GM03348 (cell line): ENCODE measurements around the gene PLA2G4D.
"Not testable (repeated sequence)": the region's sequence is repeated elsewhere in the genome, so short reads cannot be mapped to it uniquely, and the experiment has no call there.

Source experiments
- DNase-seq: peaks from one replicate; pipeline ENCODE4 v3.0.0; 2012; ENCODE audit warnings: low spot score

PLA2G4D gene

GRCh38 chr15:42121682-42122081, 27.3 kb upstream of the PLA2G4D start:
- no peak for DNase-seq

GRCh38 chr15:42121021-42121420, 26.7 kb upstream of the PLA2G4D start:
- DNase-seq: no peak

GRCh38 chr15:42120285-42120684, 25.9 kb upstream of the PLA2G4D start:
- DNase-seq: no peak

DNA sequence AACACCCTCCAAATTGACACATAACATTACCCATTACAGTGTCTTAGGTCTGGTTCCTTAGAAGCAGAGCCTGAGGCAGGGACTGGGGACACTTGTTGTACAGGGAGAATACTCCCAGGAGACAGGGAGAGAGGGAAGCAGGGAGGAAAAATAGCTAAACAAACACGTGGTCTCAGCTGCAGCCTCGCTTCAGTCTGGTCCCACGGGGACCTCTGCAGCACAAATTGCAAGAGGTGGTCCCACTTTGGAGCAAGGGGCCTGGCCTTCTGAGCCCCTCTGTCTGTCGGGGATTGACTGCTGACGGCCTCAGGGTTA, 25.0 kb upstream of the PLA2G4D start:
- DNase-seq: no peak

GRCh38 chr15:42118650-42119445, 24.5 kb upstream of the PLA2G4D start:
- DNase-seq: no peak

DNA sequence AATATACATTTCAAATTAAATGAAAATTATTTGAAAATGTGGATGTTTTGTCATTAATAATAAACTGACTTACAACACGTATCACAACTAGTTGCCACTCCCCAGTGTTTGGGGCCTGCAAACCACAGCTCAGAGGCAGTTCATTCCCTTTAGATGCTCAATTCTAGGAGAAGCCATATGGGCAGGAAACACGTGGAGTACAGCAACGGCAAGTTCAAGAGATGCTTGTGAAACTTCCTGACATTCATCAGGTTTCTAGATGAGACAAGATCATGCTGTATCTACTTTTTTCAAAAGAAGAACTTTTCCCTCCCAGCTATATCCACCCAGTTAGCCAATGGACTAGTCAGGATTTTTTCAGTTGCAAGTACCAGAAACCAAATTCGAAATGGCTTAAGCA, 17.6 kb upstream of the PLA2G4D start:
- DNase-seq: no peak

DNA sequence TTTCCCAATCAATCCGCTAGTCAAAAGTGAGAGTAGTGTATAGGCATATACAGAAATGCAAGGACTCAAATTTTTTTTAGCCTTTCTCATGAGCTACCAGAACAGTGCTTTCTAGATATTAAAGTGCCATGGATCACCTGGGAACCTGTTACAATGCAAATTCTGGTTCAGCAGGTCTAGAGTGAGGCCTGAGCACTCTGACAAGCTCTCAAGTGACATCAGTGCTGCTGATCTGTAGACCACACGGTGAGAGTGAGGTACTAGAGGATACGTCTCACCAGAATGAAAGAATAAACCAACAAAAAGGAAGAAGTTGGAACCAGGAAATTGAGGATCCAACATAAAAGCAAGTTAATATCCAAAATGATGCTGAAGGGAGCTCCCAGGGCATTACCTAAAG, 16.0 kb upstream of the PLA2G4D start:
- DNase-seq: no peak

- no peak for DNase-seq
These were observed 14.4 kb upstream of the PLA2G4D start for GRCh38 chr15:42108806-42109205.

DNA sequence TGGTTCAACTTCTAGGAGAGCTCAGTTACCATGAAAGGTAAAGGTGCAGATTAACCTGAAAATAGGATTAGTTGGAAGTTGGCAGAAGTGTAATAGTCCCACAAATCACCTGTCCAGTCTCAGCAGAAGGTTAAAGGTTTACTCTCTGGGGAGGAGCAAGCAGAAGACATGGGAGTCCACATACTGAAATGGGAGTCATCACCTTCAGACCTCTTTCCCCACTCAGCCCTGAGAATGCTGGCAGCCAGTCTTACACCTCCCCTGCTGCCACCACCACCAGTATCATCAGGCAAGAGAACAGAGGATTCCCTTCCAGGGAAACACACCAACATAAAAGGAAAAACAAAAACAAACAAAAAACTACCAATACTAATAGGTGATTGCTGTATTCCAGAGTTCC, 13.8 kb upstream of the PLA2G4D start:
- DNase-seq: no peak

DNA sequence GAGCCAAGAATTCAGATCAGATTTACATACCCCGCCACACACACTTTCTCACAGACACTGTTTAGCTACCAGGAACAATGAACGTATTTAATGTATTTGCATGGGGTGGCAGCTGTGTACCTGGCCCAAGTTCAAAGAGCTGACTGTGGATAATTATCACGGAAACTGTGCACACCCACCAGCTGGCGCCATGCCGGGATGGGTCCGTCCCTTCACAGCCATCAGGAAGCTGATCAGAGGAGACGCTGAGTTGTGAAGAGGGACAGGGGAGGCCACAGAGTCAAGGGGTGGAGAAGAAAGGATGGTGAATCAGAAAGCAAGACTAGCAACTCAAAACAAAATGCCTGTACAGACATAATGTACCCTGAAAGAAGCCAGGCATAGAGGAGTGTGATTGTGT, 13.1 kb upstream of the PLA2G4D start:
- DNase-seq: no peak

GRCh38 chr15:42106288-42106687, 11.9 kb upstream of the PLA2G4D start:
- DNase-seq: no peak

DNA sequence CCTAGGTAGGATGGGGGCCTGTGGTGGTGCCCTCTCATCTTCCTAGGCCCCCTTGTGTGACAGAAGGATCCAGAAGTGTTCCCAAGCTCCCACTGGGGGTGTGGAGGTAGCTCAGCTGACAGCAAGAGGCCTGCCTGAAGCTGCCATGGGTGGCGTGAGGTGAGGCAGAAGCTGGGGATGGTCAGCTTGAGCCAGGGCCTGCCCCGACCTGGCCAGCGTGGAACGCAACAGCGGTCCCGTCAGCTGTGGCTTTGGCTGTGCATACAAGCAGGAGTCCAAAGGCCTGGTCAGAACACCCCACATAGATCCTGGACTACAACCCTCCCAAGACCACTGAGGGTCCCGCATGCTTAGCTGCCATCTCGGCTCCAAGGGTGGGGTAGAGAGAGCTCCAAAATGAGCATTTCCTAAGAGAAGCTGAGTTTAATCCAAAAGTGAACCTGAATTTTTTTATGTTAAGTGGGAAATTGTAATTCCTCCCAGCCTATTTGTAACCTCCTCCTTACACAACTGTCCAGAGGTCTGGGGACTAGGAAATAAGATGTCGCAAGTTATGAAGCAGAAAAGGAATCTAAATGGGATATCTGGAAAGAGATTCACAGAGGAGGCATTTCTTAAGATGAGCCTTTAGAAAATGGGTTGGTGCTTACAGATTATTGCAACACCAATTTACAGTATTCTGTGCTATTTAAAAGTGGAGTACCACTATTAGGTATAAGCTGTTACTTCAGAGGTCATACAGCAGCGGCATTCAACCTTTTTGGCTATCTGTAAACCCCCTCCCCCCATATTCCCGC, 9.9 kb upstream of the PLA2G4D start:
- DNase-seq: peak; percentile 44

- peak; percentile 30 for DNase-seq
These were observed 8.4 kb upstream of the PLA2G4D start for GRCh38 chr15:42102646-42103235.

DNA sequence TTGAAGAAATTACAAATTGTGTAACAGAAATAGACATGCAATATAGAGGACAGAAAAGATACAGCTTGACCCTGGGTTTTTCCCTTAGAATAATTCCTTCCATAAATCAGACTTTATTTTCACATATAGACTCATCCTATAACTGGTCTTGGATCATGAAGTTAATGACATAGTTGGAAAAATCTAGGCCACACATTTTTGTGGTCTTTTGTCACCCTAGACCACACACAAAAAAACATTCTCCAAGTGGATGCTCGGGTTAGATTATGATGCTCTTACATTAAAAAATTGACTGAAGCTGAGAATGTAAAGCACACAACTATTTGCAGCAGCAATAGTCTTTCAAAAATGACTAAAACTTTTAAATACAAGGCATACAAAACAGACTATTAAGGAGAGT, 7.5 kb upstream of the PLA2G4D start:
- no peak for DNase-seq

- DNase-seq: no peak
These were observed 5.8 kb upstream of the PLA2G4D start for GRCh38 chr15:42100021-42100800.

GRCh38 chr15:42097018-42097417, 2.7 kb upstream of the PLA2G4D start:
- no peak for DNase-seq

- no peak for DNase-seq
These were observed 396 bp downstream of the PLA2G4D start for GRCh38 chr15:42093966-42094365.

GRCh38 chr15:42092398-42093318, 1.7 kb downstream of the PLA2G4D start:
- no peak for DNase-seq

DNA sequence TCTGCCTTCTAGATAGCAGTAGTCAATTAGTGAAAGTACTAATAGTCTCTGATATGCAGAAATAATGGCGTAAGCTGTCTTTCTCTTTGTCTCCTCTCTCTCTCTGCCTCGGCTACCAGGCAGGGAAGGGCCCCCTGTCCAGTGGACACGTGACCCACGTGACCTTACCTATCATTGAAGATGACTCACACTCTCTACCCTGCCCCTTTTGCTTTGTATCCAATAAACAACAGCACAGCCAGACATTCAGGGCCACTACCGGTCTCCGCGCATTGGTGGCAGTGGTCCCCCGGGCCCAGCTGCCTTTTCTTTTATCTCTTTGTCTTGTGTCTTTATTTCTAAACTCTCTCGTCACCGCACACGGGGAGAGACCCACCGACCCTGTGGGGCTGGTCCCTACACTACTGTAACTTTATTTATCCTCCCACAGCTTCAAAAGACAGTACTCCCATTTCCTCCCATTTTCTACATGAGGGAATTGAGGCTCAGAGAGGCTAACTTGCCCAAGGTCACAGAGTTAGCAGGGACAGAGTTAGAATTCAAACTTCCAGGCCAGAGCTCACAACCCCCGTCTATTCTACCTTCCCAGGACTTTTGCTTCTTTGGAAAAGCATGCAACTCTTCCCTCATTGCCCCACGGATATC, 2.5 kb downstream of the PLA2G4D start:
- DNase-seq: not testable (repeated sequence)

DNA sequence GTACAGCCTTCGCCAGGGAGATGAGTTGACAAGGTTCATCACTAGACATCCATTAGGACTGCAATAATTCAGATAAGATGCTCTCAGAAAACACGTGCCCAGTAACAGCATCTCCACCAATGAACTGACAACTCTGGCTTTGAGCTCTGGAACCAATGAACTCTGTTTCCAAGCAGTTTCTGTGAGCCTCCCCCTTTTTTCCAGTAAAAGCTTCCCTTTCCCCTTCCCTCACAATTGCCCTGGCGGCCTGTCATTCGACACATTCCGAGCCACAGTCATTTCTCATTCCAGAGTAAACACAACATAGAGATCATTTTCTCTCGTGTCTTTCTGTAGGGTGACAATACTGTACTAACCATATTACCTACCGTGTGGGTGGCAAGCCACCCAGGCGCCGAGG, 3.6 kb downstream of the PLA2G4D start:
- no peak for DNase-seq

GRCh38 chr15:42090370-42090769, 4.0 kb downstream of the PLA2G4D start:
- no peak for DNase-seq
